PC-9 (cell line): Measurements from ENCODE around the gene GPR35. TPM values are rescaled to one million over a fixed set of nuclear protein-coding genes. Genes with fewer than 3 reads are reported as not detected.

ENCODE experiments used
- BruUV-seq: library from RNA; stranded (reverse); fragments of 400-500 nt; replicated peaks from 2 replicates; lab custom pipeline; 2021; lab: Mats Ljungman, UMichigan
- CTCF ChIA-PET: fragments of 300-600 bp; sonication (Branson Sonifier 250); formaldehyde crosslinking; loops from one replicate; lab custom pipeline; 2022; ENCODE audit warnings: antibody characterized with exemption; lab: Charles Lee
- POLR2A ChIA-PET: fragments of 300-600 bp; sonication (Branson Sonifier 250); formaldehyde crosslinking; loops from one replicate; lab custom pipeline; 2022; ENCODE audit warnings: antibody characterized with exemption; ENCODE audit not compliant: unreplicated experiment; lab: Charles Lee
- DNase-seq, 2 experiments: peaks; one replicate each; pipeline versions ENCODE4 v3.0.0 to v3.0.0-alpha.2; 2015 to 2022; ENCODE audit warnings: mixed read lengths in 1 of 2
- H2AFZ ChIP-seq: fragments of 200-600 bp; sonication (generic); 2 replicates; pipeline ENCODE4 v1.8.1; 2017; ENCODE audit warnings: antibody characterized with exemption
- H3F3A ChIP-seq: fragments of 200-600 bp; sonication (generic); 2 replicates; pipeline ENCODE4 v1.8.1; 2017; ENCODE audit warnings: antibody characterized with exemption, mild to moderate bottlenecking, low read depth; ENCODE audit not compliant: insufficient read depth
- H3K27ac ChIP-seq: fragments of 200-600 bp; sonication (generic); 2 replicates; pipeline ENCODE4 v1.6.1; 2016; ENCODE audit warnings: mixed run types
- H3K27me3 ChIP-seq: fragments of 200-600 bp; sonication (generic); 2 replicates; pipeline ENCODE4 v1.6.1; 2016; ENCODE audit warnings: low read depth, mixed run types; ENCODE audit not compliant: insufficient read depth
- H3K36me3 ChIP-seq: fragments of 200-600 bp; sonication (generic); 2 replicates; pipeline ENCODE4 v1.6.1; 2016; ENCODE audit warnings: low read depth, mixed run types
- H3K4me1 ChIP-seq: fragments of 200-600 bp; sonication (generic); replicated peaks from 2 replicates; pipeline ENCODE4 v1.6.1; 2016; ENCODE audit warnings: mixed run types; ENCODE audit not compliant: insufficient read depth
- H3K4me2 ChIP-seq: fragments of 200-600 bp; sonication (generic); 2 replicates; pipeline ENCODE4 v1.6.1; 2017; ENCODE audit warnings: mixed run types
- H3K4me3 ChIP-seq: fragments of 200-600 bp; sonication (generic); 2 replicates; pipeline ENCODE4 v1.6.1; 2016; ENCODE audit warnings: mixed run types
- H3K79me2 ChIP-seq: fragments of 200-600 bp; sonication (generic); 2 replicates; pipeline ENCODE4 v1.6.1; 2017; ENCODE audit warnings: low read depth, mixed run types
- H3K9me2 ChIP-seq: fragments of 200-600 bp; sonication (generic); 2 replicates; pipeline ENCODE4 v1.8.1; 2017; ENCODE audit warnings: mild to moderate bottlenecking; ENCODE audit not compliant: insufficient read depth
- H3K9me3 ChIP-seq: fragments of 200-600 bp; sonication (generic); 2 replicates; pipeline ENCODE4 v1.8.1; 2016; ENCODE audit warnings: low read depth; ENCODE audit not compliant: insufficient read depth
- H4K20me1 ChIP-seq: fragments of 200-600 bp; sonication (generic); 2 replicates; pipeline ENCODE4 v1.8.1; 2017; ENCODE audit not compliant: insufficient read depth
- EZH2 ChIP-seq: fragments of 200-600 bp; sonication (generic); IDR thresholded peaks from 2 replicates; pipeline ENCODE4 v1.8.0; 2017; ENCODE audit warnings: antibody characterized with exemption, low read depth
- intact Hi-C: fragments of 100-400 bp; cut with micrococcal nuclease; formaldehyde crosslinking; loops from one replicate; pipeline ENCODE4 v1.10.0; 2022; ENCODE audit not compliant: unreplicated experiment
- total RNA-seq: library from RNA; stranded (reverse); gene quantifications from 2 replicates; pipeline ENCODE4 v1.2.3, GENCODE V29; 2021
- TF ChIP-seq, protein P1 (sequence below): fragments of 200-600 bp; sonication (generic); conservative IDR thresholded peaks from 2 replicates; pipeline ENCODE4 v1.6.1; 2017; ENCODE audit warnings: mixed run types, antibody characterized with exemption, mild to moderate bottlenecking, moderate library complexity

The GPR35 gene
- total RNA-seq, 1 experiment from 2014 or later: 1.1 TPM

GRCh38 chr2:240589375-240589774 is 35.9 kb upstream of the GPR35 start:
- no peaks in the 10 kb centered on the region for H3K27me3 ChIP-seq
- peaks cover 25% of the 10 kb centered on the region for H3K4me1 ChIP-seq
- H4K20me1 ChIP-seq: peaks cover 22% of the 10 kb centered on the region
- H3K9me2 ChIP-seq: no peaks in the 10 kb centered on the region
- TF ChIP-seq, protein P1, sequence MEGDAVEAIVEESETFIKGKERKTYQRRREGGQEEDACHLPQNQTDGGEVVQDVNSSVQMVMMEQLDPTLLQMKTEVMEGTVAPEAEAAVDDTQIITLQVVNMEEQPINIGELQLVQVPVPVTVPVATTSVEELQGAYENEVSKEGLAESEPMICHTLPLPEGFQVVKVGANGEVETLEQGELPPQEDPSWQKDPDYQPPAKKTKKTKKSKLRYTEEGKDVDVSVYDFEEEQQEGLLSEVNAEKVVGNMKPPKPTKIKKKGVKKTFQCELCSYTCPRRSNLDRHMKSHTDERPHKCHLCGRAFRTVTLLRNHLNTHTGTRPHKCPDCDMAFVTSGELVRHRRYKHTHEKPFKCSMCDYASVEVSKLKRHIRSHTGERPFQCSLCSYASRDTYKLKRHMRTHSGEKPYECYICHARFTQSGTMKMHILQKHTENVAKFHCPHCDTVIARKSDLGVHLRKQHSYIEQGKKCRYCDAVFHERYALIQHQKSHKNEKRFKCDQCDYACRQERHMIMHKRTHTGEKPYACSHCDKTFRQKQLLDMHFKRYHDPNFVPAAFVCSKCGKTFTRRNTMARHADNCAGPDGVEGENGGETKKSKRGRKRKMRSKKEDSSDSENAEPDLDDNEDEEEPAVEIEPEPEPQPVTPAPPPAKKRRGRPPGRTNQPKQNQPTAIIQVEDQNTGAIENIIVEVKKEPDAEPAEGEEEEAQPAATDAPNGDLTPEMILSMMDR: no peak
- no peak for TF ChIP-seq EZH2
- no peak overlapping the region for H3K4me3 ChIP-seq
- POLR2A ChIA-PET: no interaction called here
- H2AFZ ChIP-seq: no peak overlapping the region
- peaks cover 9% of the 10 kb centered on the region; the same call in 1 of the 2 replicates for H3F3A ChIP-seq
- no peak for DNase-seq
- H3K36me3 ChIP-seq: no peaks in the 10 kb centered on the region
- peaks cover 51% of the 10 kb centered on the region for H3K79me2 ChIP-seq
- no peaks in the 10 kb centered on the region for H3K9me3 ChIP-seq
- no peak overlapping the region for H3K27ac ChIP-seq
- CTCF ChIA-PET: interaction anchor here (0.6 kb wide), 1 partner anchor 10 kb away, joined by 3 read pairs; no protein-coding TSS in a partner anchor
- BruUV-seq: no TSS peak
- H3K4me2 ChIP-seq: no peak overlapping the region
- intact Hi-C loops: no loop called here

DNA sequence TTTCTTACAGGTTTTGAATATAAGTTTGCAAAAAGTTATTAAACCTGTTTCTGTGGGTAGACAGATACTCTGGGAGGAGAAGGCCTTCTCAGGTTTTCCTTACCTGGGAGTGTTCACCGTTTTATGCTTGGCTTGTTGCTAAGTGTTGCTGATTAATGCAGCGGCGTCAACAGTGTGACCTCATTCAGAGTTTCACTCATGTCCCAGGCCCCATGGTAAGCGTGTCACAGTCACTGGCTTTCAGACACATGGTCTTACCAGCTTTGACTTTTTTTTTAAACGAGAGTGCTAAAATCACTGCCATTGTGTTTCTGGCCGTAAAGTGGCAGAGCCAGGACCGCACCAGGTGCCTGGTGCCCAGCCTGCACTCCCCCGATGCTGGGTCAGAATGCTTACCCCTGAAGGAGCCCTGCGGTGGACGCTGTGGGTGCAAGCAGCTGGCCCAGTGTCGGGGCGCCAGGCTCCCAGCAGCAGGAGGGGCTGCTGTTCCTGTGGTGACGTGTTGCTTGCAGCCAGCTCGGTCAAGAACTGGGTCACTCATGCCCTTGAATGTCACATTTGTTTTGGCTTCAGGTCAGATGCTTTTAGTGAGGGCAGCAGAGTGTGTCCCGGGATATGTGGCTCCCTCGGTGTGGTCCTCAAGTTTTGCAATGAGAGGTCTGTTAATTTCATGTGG is 35.3 kb upstream of the GPR35 start:
- POLR2A ChIA-PET: no interaction called here
- intact Hi-C loops: no loop called here
- TF ChIP-seq, protein P1: no peak
- no peak for TF ChIP-seq EZH2
- no peaks in the 10 kb centered on the region for H3K9me2 ChIP-seq
- no peak overlapping the region for H3K27ac ChIP-seq
- peaks cover 22% of the 10 kb centered on the region for H4K20me1 ChIP-seq
- no peaks in the 10 kb centered on the region for H3K9me3 ChIP-seq
- H3K36me3 ChIP-seq: no peaks in the 10 kb centered on the region
- no peaks in the 10 kb centered on the region for H3K27me3 ChIP-seq
- CTCF ChIA-PET: interaction anchor here (0.6 kb wide), 1 partner anchor 11 kb away, joined by 3 read pairs; no protein-coding TSS in a partner anchor
- no peak overlapping the region for H2AFZ ChIP-seq
- no peak for DNase-seq
- no peak overlapping the region for H3K4me3 ChIP-seq
- peaks cover 19% of the 10 kb centered on the region for H3K4me1 ChIP-seq
- peaks cover 8% of the 10 kb centered on the region; the same call in 1 of the 2 replicates for H3F3A ChIP-seq
- no peak overlapping the region for H3K4me2 ChIP-seq
- no TSS peak for BruUV-seq
- H3K79me2 ChIP-seq: peaks cover 45% of the 10 kb centered on the region

GRCh38 chr2:240590681-240591111 is 34.6 kb upstream of the GPR35 start:
- Histone ChIP-seq H3K27me3 (no peaks in the 10 kb centered on the region), H2AFZ (no peak overlapping the region), H4K20me1 (peaks cover 28% of the 10 kb centered on the region), H3K4me1 (peaks cover 14% of the 10 kb centered on the region), H3K36me3 (no peaks in the 10 kb centered on the region), H3F3A (peaks cover 8% of the 10 kb centered on the region; the same call in 1 of the 2 replicates), H3K4me3 (no peak overlapping the region), H3K27ac (no peak overlapping the region), H3K9me3 (no peaks in the 10 kb centered on the region), H3K9me2 (no peaks in the 10 kb centered on the region), H3K4me2 (no peak overlapping the region), H3K79me2 (peaks cover 38% of the 10 kb centered on the region)
- TF ChIP-seq, protein P1: no peak
- TF ChIP-seq EZH2: no peak
- DNase-seq: no peak
- no TSS peak for BruUV-seq
- ChIA-PET CTCF (no interaction called here), POLR2A (no interaction called here)
- intact Hi-C loops: no loop called here
